GM12801 (cell line): ENCODE measurements around the gene SNX17.

ENCODE experiments used
- CTCF ChIP-seq: IDR thresholded peaks from one replicate; pipeline ENCODE4 v1.5.1; 2011; ENCODE audit warnings: control low read depth; ENCODE audit not compliant: insufficient read length; ENCODE audit errors: extremely low read depth

The SNX17 gene

GRCh38 chr2:27398962-27399361, 28.5 kb downstream of the SNX17 start:
- TF ChIP-seq CTCF, result no peak

GRCh38 chr2:27400348-27401135, 30.1 kb downstream of the SNX17 start:
- TF ChIP-seq CTCF, result no peak

DNA sequence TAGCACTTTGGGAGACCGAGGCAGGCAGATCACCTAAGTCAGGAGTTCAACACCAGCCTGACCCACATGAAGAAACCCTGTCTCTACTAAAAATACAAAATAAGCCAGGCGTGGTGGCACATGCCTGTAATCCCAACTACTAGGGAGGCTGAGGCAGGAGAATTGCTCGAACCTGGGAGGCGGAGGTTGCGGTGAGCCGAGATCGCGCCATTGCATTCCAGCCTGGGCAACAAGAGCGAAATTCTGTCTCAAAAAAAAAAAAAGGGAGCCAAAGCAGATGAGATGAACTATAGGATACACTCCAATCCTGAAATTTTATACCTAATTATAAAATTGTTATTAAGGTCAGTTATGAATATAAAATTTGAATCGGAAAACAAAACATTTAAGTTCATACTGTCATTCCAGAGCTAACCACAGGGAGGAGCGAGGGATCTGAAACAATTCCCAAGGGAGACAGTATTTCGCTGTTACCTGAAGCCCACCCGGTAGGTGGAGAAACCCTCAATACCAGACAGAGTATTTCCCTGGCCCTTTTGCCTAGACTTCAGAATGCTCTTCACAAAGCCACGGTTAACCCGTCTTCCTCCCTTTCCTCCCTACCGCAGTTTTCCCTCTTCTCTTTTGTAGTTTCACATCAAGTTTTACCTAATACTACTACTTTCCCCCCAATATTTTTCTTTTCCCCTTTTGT, 37.5 kb downstream of the SNX17 start:
- no peak for TF ChIP-seq CTCF

- TF ChIP-seq CTCF, result no peak
Measured at GRCh38 chr2:27408601-27409320, 38.3 kb downstream of the SNX17 start.

- no peak for TF ChIP-seq CTCF
Measured at GRCh38 chr2:27409321-27410073, 39.1 kb downstream of the SNX17 start, which contains the start of gene PPM1G. Gene PPM1G, minus strand, starts transcription at chr2:27409591. Its CDS starts 169 bp downstream, at chr2:27409422.

DNA sequence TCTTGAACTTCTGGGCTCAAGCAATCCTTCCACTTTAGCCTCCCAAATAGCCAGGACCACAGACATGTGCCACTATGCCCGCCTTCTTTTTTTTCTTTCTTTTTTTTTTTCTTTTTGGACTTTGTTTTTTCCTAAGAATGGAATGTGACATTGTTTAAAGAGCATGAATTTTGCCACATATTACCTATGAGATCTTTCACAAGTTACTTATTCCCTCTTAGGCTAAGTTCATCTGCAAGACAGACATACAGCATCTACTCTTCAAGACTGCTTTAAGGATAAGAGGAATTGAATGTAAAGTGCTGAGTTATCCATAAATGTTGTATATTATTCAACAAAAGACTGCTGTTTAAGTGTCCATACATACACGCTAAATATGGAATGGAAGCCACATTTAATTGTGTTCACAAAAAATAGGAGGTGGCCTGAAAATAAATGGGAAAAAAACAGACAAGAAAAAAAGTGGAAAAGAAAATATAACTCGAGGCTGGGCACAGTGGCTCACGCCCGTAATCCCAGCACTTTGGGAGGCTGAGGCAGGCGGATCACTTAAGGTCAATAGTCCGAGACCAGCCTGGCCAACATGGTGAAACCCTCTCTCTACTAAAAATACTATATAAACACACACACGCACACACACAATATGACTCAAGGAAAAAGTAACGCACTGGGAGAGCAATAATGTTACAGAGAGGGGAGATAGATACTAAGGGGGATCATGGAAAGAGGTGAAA, 42.2 kb downstream of the SNX17 start:
- TF ChIP-seq CTCF, result no peak
